HepG2 (cell line): ENCODE measurements around the gene BRAF. TPM values are rescaled to one million over a fixed set of nuclear protein-coding genes. Genes with fewer than 3 reads are reported as not detected.
A peak's percentile ranks its signal among the peaks of the same experiment; 100 is the strongest.

ENCODE experiments used
- ATAC-seq: fragments of 200-7000 bp; cut with Tn5 transposase; 3 replicates; pipeline ENCODE4 v1.9.1; 2020; ENCODE audit warnings: mild to moderate bottlenecking, moderate library complexity
- BruUV-seq: library from RNA; stranded (reverse); fragments of 400-500 nt; replicated peaks from 2 replicates; lab custom pipeline; 2021; lab: Mats Ljungman, UMichigan
- CTCF ChIA-PET: fragments of 300-600 bp; formaldehyde crosslinking; extraction: SDS; loops from one replicate; lab custom pipeline; 2021; ENCODE audit warnings: low total read pairs, inconsistent platforms, low intra/inter-chr PET ratio; lab: Yijun Ruan, JAX
- POLR2A ChIA-PET: fragments of 350-600 bp; sonication (Branson Sonifier 250); formaldehyde crosslinking; loops from one replicate; lab custom pipeline; 2020; ENCODE audit warnings: antibody characterized with exemption, inconsistent platforms; lab: Yijun Ruan, JAX
- DNase-seq: peaks from one replicate; pipeline ENCODE4 v3.0.0-alpha.2; 2015; ENCODE audit warnings: low spot score
- FAIRE-seq: peaks from 3 replicates; lab custom pipeline; 2011; peaks lifted over from hg19 to GRCh38; lab: Jason Lieb, UNC
- H2AFZ ChIP-seq: one replicate; pipeline ENCODE4 v1.6.1; 2011; ENCODE audit warnings: low read length, inconsistent platforms
- H3K27ac ChIP-seq: fragments of 300-600 bp; 3 replicates; pipeline ENCODE4 v1.8.0; 2011; ENCODE audit warnings: mixed run types, mild to moderate bottlenecking, mixed read lengths, low read length, inconsistent platforms; ENCODE audit not compliant: insufficient read depth; ENCODE audit errors: extremely low read length
- H3K27me3 ChIP-seq, 2 experiments: fragments of 200-600 bp in 1 of 2; 2 replicates in 1 of 2; 3 replicates in 1 of 2; pipeline versions ENCODE4 v1.6.0 to v1.8.0; 2011; ENCODE audit warnings: low read length in 2 of 2, mild to moderate bottlenecking in 2 of 2, moderate library complexity in 2 of 2, inconsistent platforms in 1 of 2; ENCODE audit not compliant: insufficient read depth in 2 of 2, control insufficient read depth in 1 of 2
- H3K36me3 ChIP-seq, 2 experiments: fragments of 200-600 bp in 1 of 2; replicated peaks in 1 of 2; 2 replicates in 1 of 2; 3 replicates in 1 of 2; pipeline versions ENCODE4 v1.5.1 to v1.8.0; 2011; ENCODE audit warnings: low read length in 2 of 2, inconsistent platforms in 1 of 2; ENCODE audit not compliant: insufficient read depth in 2 of 2, control insufficient read depth in 1 of 2
- H3K4me1 ChIP-seq: 2 replicates; pipeline ENCODE4 v1.5.1; 2012; ENCODE audit warnings: low read length, inconsistent platforms; ENCODE audit not compliant: insufficient read depth
- H3K4me2 ChIP-seq: 2 replicates; pipeline ENCODE4 v1.6.0; 2011; ENCODE audit warnings: low read depth, low read length, inconsistent platforms
- H3K4me3 ChIP-seq, 3 experiments: fragments of 200-600 bp in 1 of 3; sonication (generic), shearing (Covaris generic) in 1 of 3; replicated peaks in 1 of 3; 2 replicates each; pipeline ENCODE4 v1.5.1; 2011 to 2016; ENCODE audit warnings: low read length in 3 of 3, inconsistent platforms in 2 of 3, low read depth in 2 of 3, mild to moderate bottlenecking in 2 of 3, control low read depth in 1 of 3, mixed read lengths in 1 of 3; ENCODE audit not compliant: insufficient read depth in 1 of 3
- H3K79me2 ChIP-seq: one replicate; pipeline ENCODE4 v1.6.1; 2011; ENCODE audit warnings: low read length, inconsistent platforms; ENCODE audit not compliant: insufficient read depth
- H3K9ac ChIP-seq: 2 replicates; pipeline ENCODE4 v1.6.0; 2011; ENCODE audit warnings: mild to moderate bottlenecking, low read depth, low read length, inconsistent platforms; ENCODE audit not compliant: insufficient read depth
- H3K9me3 ChIP-seq: 2 replicates; pipeline ENCODE4 v1.5.1; 2012; ENCODE audit warnings: mild to moderate bottlenecking, low read length
- H4K20me1 ChIP-seq: 2 replicates; pipeline ENCODE4 v1.6.0; 2011; ENCODE audit warnings: inconsistent platforms, mild to moderate bottlenecking, low read length, moderate library complexity; ENCODE audit not compliant: insufficient read depth
- CEBPB ChIP-seq: IDR thresholded peaks from 2 replicates; pipeline ENCODE4 v1.6.1; 2011; ENCODE audit warnings: low read depth, low read length, improper control_type of control experiment, borderline replicate concordance
- ZBTB20 ChIP-seq: sonication (generic); formaldehyde crosslinking; IDR thresholded peaks from 2 replicates; pipeline ENCODE4 v1.8.1; 2023; ENCODE audit warnings: missing genetic modification reagents, low read depth, mild to moderate bottlenecking, borderline replicate concordance
- ZNF234 ChIP-seq: sonication (generic); formaldehyde crosslinking; conservative IDR thresholded peaks from 2 replicates; pipeline ENCODE4 v1.5.1; 2020; ENCODE audit warnings: mild to moderate bottlenecking, missing genetic modification reagents
- WGBS: methylation state at CpG from one replicate; pipeline ENCODE4 v1.1.6; 2017; ENCODE audit warnings: low lambda C conversion rate; 5-methylcytosine and 5-hydroxymethylcytosine counted together
- in situ Hi-C: cut with HindIII; loops from 2 replicates; pipeline ENCODE4 v1.10.0; 2017; ENCODE audit warnings: low pct_unique_long_range_greater_than_20kb; ENCODE audit not compliant: extremely low pct_ligation_motif_present
- intact Hi-C: fragments of 100-400 bp; cut with micrococcal nuclease; formaldehyde crosslinking; loops from one replicate; pipeline ENCODE4 v1.10.0; 2022; ENCODE audit not compliant: unreplicated experiment
- polyA plus RNA-seq, 8 experiments: library from polyadenylated mRNA; depleted of rRNA in 3 of 8; stranded (reverse) in 7 of 8; unstranded in 1 of 8; fragments of >200 nt; fragmentation: Illumina TruSeq in 4 of 8; extraction: Trizol in 4 of 8; gene quantifications; 2 replicates each; pipeline versions ENCODE4 v1.2.1 to v1.2.3, GENCODE V29; 2011 to 2016; ENCODE audit warnings: low read depth in 4 of 8, missing spikeins in 1 of 8, mixed read lengths in 1 of 8; ENCODE audit not compliant: insufficient read depth in 1 of 8
- total RNA-seq, 5 experiments: library from RNA; depleted of rRNA; stranded (reverse); fragments of >200 nt; fragmentation: Illumina TruSeq; extraction: Trizol; gene quantifications; 2 replicates each; pipeline ENCODE4 v1.2.3, GENCODE V29; 2016; ENCODE audit warnings: low read depth in 1 of 5
- TF ChIP-seq, protein P1 (sequence below): sonication (generic); formaldehyde crosslinking; IDR thresholded peaks from 2 replicates; pipeline ENCODE4 v1.4.0; 2020; ENCODE audit warnings: mild to moderate bottlenecking, missing genetic modification reagents

Gene BRAF
- total and polyA plus RNA-seq, 2 of the 13 experiments (the other 11 are each of a cell fraction or from before 2014, with no cell fraction given): 12.5 to 13.4 TPM

DNA sequence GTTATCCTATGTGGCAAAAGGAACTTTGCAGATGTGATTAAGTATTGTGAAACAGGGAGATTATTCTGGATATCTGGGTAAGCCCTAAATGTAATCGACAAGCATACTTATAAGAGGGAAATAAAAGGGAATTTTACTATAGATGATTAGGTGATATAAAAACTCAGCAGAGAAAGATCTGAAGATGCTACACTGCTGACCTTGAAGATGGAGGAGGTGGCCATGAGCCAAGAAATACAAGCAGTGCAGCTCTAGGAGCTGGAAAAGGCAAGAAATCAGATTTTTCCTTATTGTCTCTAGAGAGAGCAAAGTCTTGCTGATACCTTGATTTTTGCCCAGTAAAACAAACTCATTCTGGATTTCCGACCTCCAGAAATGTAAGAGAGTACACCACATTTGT lies 67.7 kb downstream of the BRAF start:
- DNase-seq (no peak), ATAC-seq (no peak), FAIRE-seq (no peak)
- Histone ChIP-seq H3K4me1 (no peaks in the 10 kb centered on the region), H4K20me1 (0 out of 2 replicates have a peak, but pooled peaks cover 2% of the 10 kb centered on the region), H3K4me3 (no peak overlapping the region), H3K36me3 (no peaks in the 10 kb centered on the region), H3K27me3 (no peaks in the 10 kb centered on the region; a peak in 1 of 5 replicates), H2AFZ (no peak overlapping the region), H3K9ac (no peak overlapping the region), H3K27ac (no peak overlapping the region), H3K9me3 (no peaks in the 10 kb centered on the region), H3K4me2 (no peak overlapping the region), H3K79me2 (peaks cover 22% of the 10 kb centered on the region)
- CTCF ChIA-PET: no interaction called here
- peak; percentile 28; the same call in 1 of the 2 replicates for TF ChIP-seq CEBPB
- TF ChIP-seq, protein P1, sequence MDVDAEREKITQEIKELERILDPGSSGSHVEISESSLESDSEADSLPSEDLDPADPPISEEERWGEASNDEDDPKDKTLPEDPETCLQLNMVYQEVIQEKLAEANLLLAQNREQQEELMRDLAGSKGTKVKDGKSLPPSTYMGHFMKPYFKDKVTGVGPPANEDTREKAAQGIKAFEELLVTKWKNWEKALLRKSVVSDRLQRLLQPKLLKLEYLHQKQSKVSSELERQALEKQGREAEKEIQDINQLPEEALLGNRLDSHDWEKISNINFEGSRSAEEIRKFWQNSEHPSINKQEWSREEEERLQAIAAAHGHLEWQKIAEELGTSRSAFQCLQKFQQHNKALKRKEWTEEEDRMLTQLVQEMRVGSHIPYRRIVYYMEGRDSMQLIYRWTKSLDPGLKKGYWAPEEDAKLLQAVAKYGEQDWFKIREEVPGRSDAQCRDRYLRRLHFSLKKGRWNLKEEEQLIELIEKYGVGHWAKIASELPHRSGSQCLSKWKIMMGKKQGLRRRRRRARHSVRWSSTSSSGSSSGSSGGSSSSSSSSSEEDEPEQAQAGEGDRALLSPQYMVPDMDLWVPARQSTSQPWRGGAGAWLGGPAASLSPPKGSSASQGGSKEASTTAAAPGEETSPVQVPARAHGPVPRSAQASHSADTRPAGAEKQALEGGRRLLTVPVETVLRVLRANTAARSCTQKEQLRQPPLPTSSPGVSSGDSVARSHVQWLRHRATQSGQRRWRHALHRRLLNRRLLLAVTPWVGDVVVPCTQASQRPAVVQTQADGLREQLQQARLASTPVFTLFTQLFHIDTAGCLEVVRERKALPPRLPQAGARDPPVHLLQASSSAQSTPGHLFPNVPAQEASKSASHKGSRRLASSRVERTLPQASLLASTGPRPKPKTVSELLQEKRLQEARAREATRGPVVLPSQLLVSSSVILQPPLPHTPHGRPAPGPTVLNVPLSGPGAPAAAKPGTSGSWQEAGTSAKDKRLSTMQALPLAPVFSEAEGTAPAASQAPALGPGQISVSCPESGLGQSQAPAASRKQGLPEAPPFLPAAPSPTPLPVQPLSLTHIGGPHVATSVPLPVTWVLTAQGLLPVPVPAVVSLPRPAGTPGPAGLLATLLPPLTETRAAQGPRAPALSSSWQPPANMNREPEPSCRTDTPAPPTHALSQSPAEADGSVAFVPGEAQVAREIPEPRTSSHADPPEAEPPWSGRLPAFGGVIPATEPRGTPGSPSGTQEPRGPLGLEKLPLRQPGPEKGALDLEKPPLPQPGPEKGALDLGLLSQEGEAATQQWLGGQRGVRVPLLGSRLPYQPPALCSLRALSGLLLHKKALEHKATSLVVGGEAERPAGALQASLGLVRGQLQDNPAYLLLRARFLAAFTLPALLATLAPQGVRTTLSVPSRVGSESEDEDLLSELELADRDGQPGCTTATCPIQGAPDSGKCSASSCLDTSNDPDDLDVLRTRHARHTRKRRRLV: no peak
- no peak for TF ChIP-seq ZBTB20 (CRISPR knock-in tag)
- no peak for TF ChIP-seq ZNF234
- no TSS peak for BruUV-seq
- in situ Hi-C loops: no loop called here
- WGBS: 94% methylated on average over 2 of the region's 2 CpGs
- intact Hi-C loops: no loop called here
- POLR2A ChIA-PET: no interaction called here
